Mesendoderm (in vitro differentiated cells): ENCODE measurements around the gene DUSP7.
A peak's percentile ranks its signal among the peaks of the same experiment; 100 is the strongest.

Experiments used
- DNase-seq: peaks from one replicate; pipeline ENCODE4 v3.0.0; 2013
- H2AK5ac ChIP-seq: 2 replicates; pipeline ENCODE4 v1.6.1; 2013; ENCODE audit warnings: low read length, inconsistent platforms
- H2BK120ac ChIP-seq: 2 replicates; pipeline ENCODE4 v1.6.1; 2013; ENCODE audit warnings: low read depth, mild to moderate bottlenecking, low read length, moderate library complexity, mixed read lengths
- H2BK15ac ChIP-seq: replicated peaks from 2 replicates; pipeline ENCODE4 v1.6.1; 2013; ENCODE audit warnings: low read depth, mild to moderate bottlenecking, moderate library complexity
- H2BK5ac ChIP-seq: 2 replicates; pipeline ENCODE4 v1.6.1; 2013; ENCODE audit warnings: low read length, inconsistent platforms
- H3K18ac ChIP-seq: 2 replicates; pipeline ENCODE4 v1.6.1; 2013; ENCODE audit warnings: mild to moderate bottlenecking, low read length, mixed read lengths
- H3K23ac ChIP-seq: one replicate; pipeline ENCODE4 v1.6.1; 2013; ENCODE audit warnings: low read length
- H3K27ac ChIP-seq: 2 replicates; pipeline ENCODE4 v1.5.1; 2013; ENCODE audit warnings: low read depth, mild to moderate bottlenecking, inconsistent platforms, low read length, moderate library complexity
- H3K27me3 ChIP-seq: 2 replicates; pipeline ENCODE4 v1.6.1; 2013; ENCODE audit warnings: low read length, control low read depth, mild to moderate bottlenecking, inconsistent platforms; ENCODE audit not compliant: insufficient read depth, poor library complexity
- H3K36me3 ChIP-seq: 2 replicates; pipeline ENCODE4 v1.6.1; 2013; ENCODE audit warnings: low read length, inconsistent platforms; ENCODE audit not compliant: control insufficient read depth, insufficient read depth
- H3K4ac ChIP-seq: one replicate; pipeline ENCODE4 v1.6.1; 2013; ENCODE audit warnings: low read depth, mild to moderate bottlenecking, low read length, moderate library complexity
- H3K4me1 ChIP-seq: 2 replicates; pipeline ENCODE4 v1.6.1; 2013; ENCODE audit warnings: low read depth, low read length, inconsistent platforms; ENCODE audit not compliant: control insufficient read depth
- H3K4me2 ChIP-seq: 2 replicates; pipeline ENCODE4 v1.6.1; 2013; ENCODE audit warnings: low read length
- H3K4me3 ChIP-seq: 2 replicates; pipeline ENCODE4 v1.5.1; 2013; ENCODE audit warnings: mild to moderate bottlenecking, low read length
- H3K56ac ChIP-seq: one replicate; pipeline ENCODE4 v1.6.1; 2013; ENCODE audit warnings: low read length
- H3K79me1 ChIP-seq: 2 replicates; pipeline ENCODE4 v1.6.1; 2013; ENCODE audit warnings: low read length, inconsistent platforms
- H3K79me2 ChIP-seq: 2 replicates; pipeline ENCODE4 v1.6.1; 2013; ENCODE audit warnings: mild to moderate bottlenecking, low read length; ENCODE audit not compliant: control insufficient read depth, insufficient read depth
- H3K9ac ChIP-seq: 2 replicates; pipeline ENCODE4 v1.6.1; 2013; ENCODE audit warnings: low read length, inconsistent platforms
- H4K5ac ChIP-seq: one replicate; pipeline ENCODE4 v1.6.1; 2013; ENCODE audit warnings: low read length
- H4K8ac ChIP-seq: one replicate; pipeline ENCODE4 v1.6.1; 2013; ENCODE audit warnings: low read depth, mild to moderate bottlenecking, control low read depth, low read length, moderate library complexity
- WGBS: extraction: QIAGEN DNeasy Blood & Tissue Kit; methylation state at CpG from one replicate; pipeline ENCODE4 v1.1.7; 2013; ENCODE audit warnings: low lambda C conversion rate, missing lambda C conversion rate; ENCODE audit not compliant: insufficient coverage; ENCODE audit errors: extremely low coverage; 5-methylcytosine and 5-hydroxymethylcytosine counted together

Gene DUSP7

DNA sequence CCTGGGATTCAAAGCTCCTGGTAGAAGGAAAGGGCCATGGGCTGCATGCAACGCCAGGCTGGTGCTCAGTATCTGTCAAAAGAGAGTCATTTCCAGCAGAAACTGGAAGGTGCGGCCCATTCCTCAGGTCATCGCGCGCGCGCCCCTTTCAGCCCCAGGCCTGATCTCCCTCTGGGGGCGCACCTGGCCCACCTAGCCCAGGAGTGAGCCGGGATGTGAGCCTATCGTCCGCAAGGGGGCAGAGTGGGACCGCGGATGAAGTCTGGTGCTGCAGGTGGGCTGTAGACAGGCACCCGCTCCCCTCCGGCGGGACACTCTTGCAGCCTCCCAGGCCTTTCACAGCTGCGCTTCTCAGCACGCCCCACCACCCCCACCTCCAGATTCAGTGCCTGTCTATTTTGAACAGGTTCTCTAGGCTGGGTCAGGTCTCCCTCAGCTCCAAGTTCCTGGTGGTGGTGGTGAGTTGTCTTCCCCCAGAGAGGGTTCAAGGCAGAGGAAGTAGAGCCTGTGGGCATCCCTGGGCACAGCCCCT, 54.9 kb downstream of the DUSP7 start:
- no peaks in the 10 kb centered on the region for H3K79me1 ChIP-seq
- H3K9ac ChIP-seq: no peak overlapping the region
- peaks cover 7% of the 10 kb centered on the region for H3K4me1 ChIP-seq
- no peaks in the 10 kb centered on the region for H3K79me2 ChIP-seq
- H3K4me2 ChIP-seq: no peak overlapping the region
- no peak overlapping the region for H3K23ac ChIP-seq
- H3K36me3 ChIP-seq: no peaks in the 10 kb centered on the region
- no peak overlapping the region for H2BK15ac ChIP-seq
- H3K56ac ChIP-seq: peak overlapping the region; percentile 37
- WGBS: no CpG with 5 or more reads among the region's 18 CpGs
- H3K18ac ChIP-seq: no peak overlapping the region
- H2BK120ac ChIP-seq: no peak overlapping the region
- H2BK5ac ChIP-seq: no peak overlapping the region
- H4K5ac ChIP-seq: no peak overlapping the region
- H3K27me3 ChIP-seq: no peaks in the 10 kb centered on the region
- H2AK5ac ChIP-seq: no peak overlapping the region
- DNase-seq: peak; percentile 94
- no peak overlapping the region for H3K27ac ChIP-seq
- H3K4me3 ChIP-seq: no peak overlapping the region
- H4K8ac ChIP-seq: no peak overlapping the region
- no peak overlapping the region for H3K4ac ChIP-seq

DNA sequence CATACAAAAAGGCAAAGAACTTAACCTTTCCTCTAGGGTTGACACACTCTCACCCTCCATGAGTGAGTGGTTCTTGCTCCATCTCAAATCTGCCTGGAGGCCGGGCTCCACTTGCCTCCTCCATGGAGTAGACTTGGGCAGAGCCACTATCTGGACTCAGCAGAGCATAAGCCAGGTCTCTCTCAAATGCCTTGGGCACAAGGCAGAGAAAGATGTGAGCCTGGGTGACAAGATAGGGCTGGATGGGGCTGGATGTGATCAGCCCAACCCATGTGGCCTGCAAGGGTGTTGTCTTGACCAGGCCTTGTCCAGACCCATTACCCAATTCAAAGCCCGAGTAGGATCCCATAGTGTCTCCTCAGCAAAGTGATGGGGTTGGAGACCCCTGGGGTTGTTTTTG, 56.5 kb downstream of the DUSP7 start:
- Histone ChIP-seq H3K56ac (no peak overlapping the region), H3K23ac (no peak overlapping the region), H2AK5ac (no peak overlapping the region), H2BK15ac (no peak overlapping the region), H3K79me2 (peaks cover 8% of the 10 kb centered on the region), H3K27ac (no peak overlapping the region), H4K8ac (no peak overlapping the region), H3K27me3 (no peaks in the 10 kb centered on the region), H3K4me1 (peaks cover 2% of the 10 kb centered on the region), H3K79me1 (peaks cover 6% of the 10 kb centered on the region), H3K18ac (no peak overlapping the region), H2BK5ac (no peak overlapping the region), H3K9ac (no peak overlapping the region), H3K4me2 (no peak overlapping the region), H3K4ac (no peak overlapping the region), H3K36me3 (no peaks in the 10 kb centered on the region), H2BK120ac (no peak overlapping the region), H3K4me3 (no peak overlapping the region), H4K5ac (no peak overlapping the region)
- WGBS: no CpG with 5 or more reads among the region's 2 CpGs
- DNase-seq: no peak
